HL-60 (cell line): ENCODE results near the gene SPON2.

Experiments used
- GABPA ChIP-seq: IDR thresholded peaks from 2 replicates; pipeline ENCODE4 v1.6.1; 2012; ENCODE audit warnings: low read depth
- POLR2AphosphoS5 ChIP-seq: IDR thresholded peaks from 2 replicates; pipeline ENCODE4 v1.6.1; 2012; ENCODE audit warnings: low read depth
- SPI1 ChIP-seq: IDR thresholded peaks from 2 replicates; pipeline ENCODE4 v1.6.1; 2012; ENCODE audit warnings: low read depth, mild to moderate bottlenecking, borderline replicate concordance
- TF ChIP-seq, protein P1 (sequence below): IDR thresholded peaks from one replicate; pipeline ENCODE4 v1.5.1; 2011; ENCODE audit warnings: low read length, control low read depth, inconsistent platforms; ENCODE audit not compliant: insufficient read depth
- TF ChIP-seq, protein P2 (sequence below): IDR thresholded peaks from 2 replicates; pipeline ENCODE4 v1.6.1; 2012; ENCODE audit warnings: low read depth; ENCODE audit not compliant: insufficient replicate concordance

DNA sequence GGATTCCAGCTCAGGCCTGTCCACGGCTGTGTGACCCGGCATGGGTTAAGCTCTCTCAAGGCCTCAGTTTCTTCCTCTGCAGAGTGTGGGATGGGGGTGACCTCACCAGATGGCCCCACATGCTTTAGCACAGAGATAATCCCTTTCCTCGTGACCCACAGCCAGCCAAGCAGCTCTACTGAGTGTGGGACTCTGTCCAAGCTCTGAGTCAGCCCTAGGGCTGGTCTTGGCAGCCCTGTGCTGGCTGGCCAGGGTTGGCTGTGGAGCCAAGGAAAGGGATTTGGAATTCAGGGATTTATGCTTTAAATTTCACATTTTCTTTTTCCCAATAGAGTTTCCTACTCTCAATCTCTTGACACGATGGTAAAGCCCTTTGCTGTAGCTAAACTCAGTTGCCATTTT is 19.7 kb upstream of the SPON2 start:
- TF ChIP-seq, protein P1, sequence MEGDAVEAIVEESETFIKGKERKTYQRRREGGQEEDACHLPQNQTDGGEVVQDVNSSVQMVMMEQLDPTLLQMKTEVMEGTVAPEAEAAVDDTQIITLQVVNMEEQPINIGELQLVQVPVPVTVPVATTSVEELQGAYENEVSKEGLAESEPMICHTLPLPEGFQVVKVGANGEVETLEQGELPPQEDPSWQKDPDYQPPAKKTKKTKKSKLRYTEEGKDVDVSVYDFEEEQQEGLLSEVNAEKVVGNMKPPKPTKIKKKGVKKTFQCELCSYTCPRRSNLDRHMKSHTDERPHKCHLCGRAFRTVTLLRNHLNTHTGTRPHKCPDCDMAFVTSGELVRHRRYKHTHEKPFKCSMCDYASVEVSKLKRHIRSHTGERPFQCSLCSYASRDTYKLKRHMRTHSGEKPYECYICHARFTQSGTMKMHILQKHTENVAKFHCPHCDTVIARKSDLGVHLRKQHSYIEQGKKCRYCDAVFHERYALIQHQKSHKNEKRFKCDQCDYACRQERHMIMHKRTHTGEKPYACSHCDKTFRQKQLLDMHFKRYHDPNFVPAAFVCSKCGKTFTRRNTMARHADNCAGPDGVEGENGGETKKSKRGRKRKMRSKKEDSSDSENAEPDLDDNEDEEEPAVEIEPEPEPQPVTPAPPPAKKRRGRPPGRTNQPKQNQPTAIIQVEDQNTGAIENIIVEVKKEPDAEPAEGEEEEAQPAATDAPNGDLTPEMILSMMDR = no peak
- TF ChIP-seq GABPA (no peak), POLR2AphosphoS5 (no peak), SPI1 (no peak)
- TF ChIP-seq, protein P2, sequence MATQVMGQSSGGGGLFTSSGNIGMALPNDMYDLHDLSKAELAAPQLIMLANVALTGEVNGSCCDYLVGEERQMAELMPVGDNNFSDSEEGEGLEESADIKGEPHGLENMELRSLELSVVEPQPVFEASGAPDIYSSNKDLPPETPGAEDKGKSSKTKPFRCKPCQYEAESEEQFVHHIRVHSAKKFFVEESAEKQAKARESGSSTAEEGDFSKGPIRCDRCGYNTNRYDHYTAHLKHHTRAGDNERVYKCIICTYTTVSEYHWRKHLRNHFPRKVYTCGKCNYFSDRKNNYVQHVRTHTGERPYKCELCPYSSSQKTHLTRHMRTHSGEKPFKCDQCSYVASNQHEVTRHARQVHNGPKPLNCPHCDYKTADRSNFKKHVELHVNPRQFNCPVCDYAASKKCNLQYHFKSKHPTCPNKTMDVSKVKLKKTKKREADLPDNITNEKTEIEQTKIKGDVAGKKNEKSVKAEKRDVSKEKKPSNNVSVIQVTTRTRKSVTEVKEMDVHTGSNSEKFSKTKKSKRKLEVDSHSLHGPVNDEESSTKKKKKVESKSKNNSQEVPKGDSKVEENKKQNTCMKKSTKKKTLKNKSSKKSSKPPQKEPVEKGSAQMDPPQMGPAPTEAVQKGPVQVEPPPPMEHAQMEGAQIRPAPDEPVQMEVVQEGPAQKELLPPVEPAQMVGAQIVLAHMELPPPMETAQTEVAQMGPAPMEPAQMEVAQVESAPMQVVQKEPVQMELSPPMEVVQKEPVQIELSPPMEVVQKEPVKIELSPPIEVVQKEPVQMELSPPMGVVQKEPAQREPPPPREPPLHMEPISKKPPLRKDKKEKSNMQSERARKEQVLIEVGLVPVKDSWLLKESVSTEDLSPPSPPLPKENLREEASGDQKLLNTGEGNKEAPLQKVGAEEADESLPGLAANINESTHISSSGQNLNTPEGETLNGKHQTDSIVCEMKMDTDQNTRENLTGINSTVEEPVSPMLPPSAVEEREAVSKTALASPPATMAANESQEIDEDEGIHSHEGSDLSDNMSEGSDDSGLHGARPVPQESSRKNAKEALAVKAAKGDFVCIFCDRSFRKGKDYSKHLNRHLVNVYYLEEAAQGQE = no peak
